Measurements from ENCODE around the gene ZNF565.
"Not testable (repeated sequence)": the region's sequence is repeated elsewhere in the genome, so short reads cannot be mapped to it uniquely, and the experiment has no call there.

The ZNF565 gene

GRCh38 chr19:36210497-36210896 is 4.0 kb downstream of the ZNF565 start:
- no peak for DNase-seq (ENCODE audit: low spot score)

- no peak for DNase-seq (ENCODE audit: low spot score)
Measured at GRCh38 chr19:36209372-36209771, 5.1 kb downstream of the ZNF565 start.

GRCh38 chr19:36207605-36208252 is 6.7 kb downstream of the ZNF565 start:
- no peak for DNase-seq (ENCODE audit: low spot score)

GRCh38 chr19:36203293-36203692 is 11.2 kb downstream of the ZNF565 start:
- no peak for DNase-seq (ENCODE audit: low spot score)

- DNase-seq (ENCODE audit: low spot score): no peak
Measured at GRCh38 chr19:36201684-36202083, 12.8 kb downstream of the ZNF565 start.

- no peak for DNase-seq (ENCODE audit: low spot score)
Measured at GRCh38 chr19:36198119-36198518, 16.3 kb downstream of the ZNF565 start.

- DNase-seq (ENCODE audit: low spot score): no peak
Measured at GRCh38 chr19:36196249-36196648, 18.2 kb downstream of the ZNF565 start.

- not testable (repeated sequence) for DNase-seq (ENCODE audit: low spot score)
Measured at GRCh38 chr19:36186722-36187121, 27.7 kb downstream of the ZNF565 start.

GRCh38 chr19:36183245-36183628 is 31.2 kb downstream of the ZNF565 start:
- no peak for DNase-seq (ENCODE audit: low spot score)

- no peak for DNase-seq (ENCODE audit: low spot score)
Measured at GRCh38 chr19:36182612-36183244, 31.7 kb downstream of the ZNF565 start.

- DNase-seq (ENCODE audit: low spot score): not testable (repeated sequence)
Measured at GRCh38 chr19:36179077-36179476, 35.4 kb downstream of the ZNF565 start.

GRCh38 chr19:36173846-36174245 is 40.6 kb downstream of the ZNF565 start:
- DNase-seq (ENCODE audit: low spot score): not testable (repeated sequence)

GRCh38 chr19:36172852-36173251 is 41.6 kb downstream of the ZNF565 start:
- DNase-seq (ENCODE audit: low spot score): no peak

GRCh38 chr19:36169084-36169760 is 45.2 kb downstream of the ZNF565 start:
- DNase-seq (ENCODE audit: low spot score): no peak

GRCh38 chr19:36163813-36164212 is 50.7 kb downstream of the ZNF565 start:
- no peak for DNase-seq (ENCODE audit: low spot score)

- DNase-seq (ENCODE audit: low spot score): no peak
Measured at GRCh38 chr19:36160821-36161596, 53.5 kb downstream of the ZNF565 start.

GRCh38 chr19:36153126-36153525 is 61.3 kb downstream of the ZNF565 start:
- DNase-seq (ENCODE audit: low spot score): no peak

- no peak for DNase-seq (ENCODE audit: low spot score)
Measured at GRCh38 chr19:36152352-36153091, 61.9 kb downstream of the ZNF565 start, which contains the start of gene COX7A1. COX7A1 (minus strand) TSS chr19:36152447; CDS start chr19:36152407, 40 bp downstream.

GRCh38 chr19:36152019-36152351 is 62.5 kb downstream of the ZNF565 start:
- no peak for DNase-seq (ENCODE audit: low spot score)

- DNase-seq (ENCODE audit: low spot score): no peak
Measured at GRCh38 chr19:36151144-36152018, 63.1 kb downstream of the ZNF565 start.

GRCh38 chr19:36150586-36150985 is 63.9 kb downstream of the ZNF565 start:
- DNase-seq (ENCODE audit: low spot score): no peak

Data from hematopoietic multipotent progenitor cell treated with erythropoietin and hydrocortisone succinate and interleukin-3 and kit ligand, for 17 days (in vitro differentiated cells).